Panc1 (cell line): ENCODE data around the gene CIAO3.

Experiments used
- POLR2AphosphoS5 ChIP-seq: IDR thresholded peaks from 2 replicates; pipeline ENCODE4 v1.6.1; 2012; ENCODE audit warnings: mild to moderate bottlenecking, low read depth, low read length, moderate library complexity
- REST ChIP-seq, 2 experiments: IDR thresholded peaks; 2 replicates each; pipeline ENCODE4 v1.6.1; 2011 to 2012; ENCODE audit warnings: low read depth in 2 of 2, control low read depth in 1 of 2, low read length in 1 of 2, mild to moderate bottlenecking in 1 of 2, moderate library complexity in 1 of 2; ENCODE audit not compliant: insufficient read depth in 1 of 2
- SIN3A ChIP-seq: IDR thresholded peaks from 2 replicates; pipeline ENCODE4 v1.6.1; 2012; ENCODE audit warnings: low read depth, mild to moderate bottlenecking, low read length, moderate library complexity, borderline replicate concordance; ENCODE audit not compliant: insufficient read depth
- TCF7L2 ChIP-seq: IDR thresholded peaks from 2 replicates; pipeline ENCODE4 v1.6.1; 2011; ENCODE audit warnings: mild to moderate bottlenecking, low read depth, low read length, inconsistent platforms
- TF ChIP-seq, protein P1 (sequence below): fragments of 450-650 bp; IDR thresholded peaks from 2 replicates; pipeline ENCODE4 v1.5.1; 2017; ENCODE audit warnings: mild to moderate bottlenecking

GRCh38 chr16:763369-764183 lies 22.8 kb upstream of the CIAO3 start:
- TF ChIP-seq REST (IDR thresholded peaks at IDR 0.05; ENCODE audit: insufficient read depth in 1 of 2, low read depth in 2 of 2, low read length in 1 of 2) (no peak), POLR2AphosphoS5 (no peak), TCF7L2 (no peak), SIN3A (no peak)
- TF ChIP-seq, protein P1, sequence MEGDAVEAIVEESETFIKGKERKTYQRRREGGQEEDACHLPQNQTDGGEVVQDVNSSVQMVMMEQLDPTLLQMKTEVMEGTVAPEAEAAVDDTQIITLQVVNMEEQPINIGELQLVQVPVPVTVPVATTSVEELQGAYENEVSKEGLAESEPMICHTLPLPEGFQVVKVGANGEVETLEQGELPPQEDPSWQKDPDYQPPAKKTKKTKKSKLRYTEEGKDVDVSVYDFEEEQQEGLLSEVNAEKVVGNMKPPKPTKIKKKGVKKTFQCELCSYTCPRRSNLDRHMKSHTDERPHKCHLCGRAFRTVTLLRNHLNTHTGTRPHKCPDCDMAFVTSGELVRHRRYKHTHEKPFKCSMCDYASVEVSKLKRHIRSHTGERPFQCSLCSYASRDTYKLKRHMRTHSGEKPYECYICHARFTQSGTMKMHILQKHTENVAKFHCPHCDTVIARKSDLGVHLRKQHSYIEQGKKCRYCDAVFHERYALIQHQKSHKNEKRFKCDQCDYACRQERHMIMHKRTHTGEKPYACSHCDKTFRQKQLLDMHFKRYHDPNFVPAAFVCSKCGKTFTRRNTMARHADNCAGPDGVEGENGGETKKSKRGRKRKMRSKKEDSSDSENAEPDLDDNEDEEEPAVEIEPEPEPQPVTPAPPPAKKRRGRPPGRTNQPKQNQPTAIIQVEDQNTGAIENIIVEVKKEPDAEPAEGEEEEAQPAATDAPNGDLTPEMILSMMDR: no peak
